Parietal lobe (tissue), 2 donors: ENCODE data around the gene JAK1. TPM values are rescaled to one million over a fixed set of nuclear protein-coding genes. Genes with fewer than 3 reads are reported as not detected.

Source experiments
- small RNA-seq: library from RNA; depleted of rRNA; stranded (forward); fragments of <200 nt; gene quantifications from one replicate; pipeline ENCODE3, GENCODE V24; 2014; ENCODE audit warnings: low replicate concordance
- total RNA-seq: library from RNA; depleted of rRNA; stranded (reverse); fragments of >200 nt; gene quantifications from one replicate; pipeline ENCODE4 v1.2.3, GENCODE V29; 2014

JAK1 gene
- 60.1 TPM for total RNA-seq

DNA sequence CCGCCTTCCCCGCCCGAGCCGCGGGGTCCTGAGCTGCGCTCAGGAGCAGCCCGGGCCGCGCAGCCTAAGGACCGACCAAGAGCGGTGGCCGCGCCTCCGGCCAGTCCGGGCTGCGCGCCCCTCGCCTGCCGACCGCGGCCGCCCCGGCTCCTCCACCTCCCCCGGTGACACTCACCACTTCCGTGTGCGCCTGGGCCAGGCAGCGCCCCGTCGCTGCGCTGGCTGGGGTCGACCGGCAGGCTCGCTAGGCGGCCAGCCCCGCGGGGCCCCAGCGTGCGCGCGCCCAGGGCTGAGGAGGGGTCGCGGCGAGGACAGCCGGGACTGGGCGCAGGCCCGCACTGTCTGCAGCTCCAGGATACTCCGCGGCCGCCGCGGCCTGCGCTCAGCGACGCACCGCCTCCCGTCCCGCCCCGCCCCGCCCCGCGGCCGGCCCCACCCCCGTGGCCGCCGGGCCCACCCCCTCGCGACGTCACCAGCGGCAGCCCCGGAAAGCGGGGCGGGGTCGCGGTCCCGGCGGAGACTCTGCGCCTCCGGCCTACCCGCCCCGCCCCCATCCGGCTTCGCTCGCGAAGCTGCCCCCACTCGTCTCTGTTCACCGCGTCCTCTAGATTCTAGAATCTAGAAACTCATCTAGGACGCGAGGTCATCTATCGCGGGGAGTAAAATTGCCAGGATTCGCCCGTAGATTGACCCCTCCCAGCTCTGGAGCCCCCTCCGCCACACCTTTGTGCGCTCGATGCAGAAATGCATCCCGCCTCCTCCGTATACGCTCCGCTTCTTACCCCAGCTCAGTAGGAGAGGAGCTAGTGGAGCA, at the start of gene JAK1:
TSS of gene JAK1 (minus strand) at position 392 of the 814 bp plus-strand sequence. CDS start 80,285 bp downstream, outside the sequence.

Small RNA genes within 50 kb of the gene (small RNA-seq; reads per million reads assigned to genes)
- gene AL606517.2 = not detected

Other genes with a start within 250 kb of the JAK1 start
- 25.0 TPM for gene RAVER2, start 221.5 kb downstream of the JAK1 start, total RNA-seq
- gene AK4, start 181.7 kb upstream of the JAK1 start, total RNA-seq = 11.3 TPM